Smooth muscle cell (in vitro differentiated cells): Measurements from ENCODE around the gene NKAIN2. TPM values are rescaled to one million over a fixed set of nuclear protein-coding genes. Genes with fewer than 3 reads are reported as not detected.
A peak's percentile ranks its signal among the peaks of the same experiment; 100 is the strongest.

Experiments used
- DNase-seq: peaks from one replicate; lab custom pipeline; 2025; ENCODE audit not compliant: unreplicated experiment; lab: John Stamatoyannopoulos, UW
- H2AFZ ChIP-seq: fragments of 200-600 bp; sonication (generic); 2 replicates; pipeline ENCODE4 v1.6.0; 2016; ENCODE audit warnings: antibody characterized with exemption, low read depth, mild to moderate bottlenecking
- H3F3A ChIP-seq: fragments of 200-600 bp; sonication (generic); 2 replicates; pipeline ENCODE4 v1.6.0; 2017; ENCODE audit warnings: antibody characterized with exemption, low read depth
- H3K27ac ChIP-seq: fragments of 200-600 bp; sonication (generic); 2 replicates; pipeline ENCODE4 v1.5.1; 2016; ENCODE audit warnings: low read depth, mild to moderate bottlenecking
- H3K27me3 ChIP-seq: fragments of 200-600 bp; sonication (generic); 2 replicates; pipeline ENCODE4 v1.6.1; 2016; ENCODE audit warnings: low read depth, mild to moderate bottlenecking
- H3K36me3 ChIP-seq: fragments of 200-600 bp; sonication (generic); 2 replicates; pipeline ENCODE4 v1.5.1; 2016; ENCODE audit warnings: low read depth
- H3K4me1 ChIP-seq: fragments of 200-600 bp; sonication (generic); 2 replicates; pipeline ENCODE4 v1.5.1; 2016; ENCODE audit warnings: low read depth
- H3K4me2 ChIP-seq: fragments of 200-600 bp; sonication (generic); 2 replicates; pipeline ENCODE4 v1.6.0; 2016; ENCODE audit warnings: mild to moderate bottlenecking
- H3K4me3 ChIP-seq: fragments of 200-600 bp; sonication (generic); 2 replicates; pipeline ENCODE4 v1.5.1; 2016; ENCODE audit warnings: mild to moderate bottlenecking
- H3K79me2 ChIP-seq: fragments of 200-600 bp; sonication (generic); 2 replicates; pipeline ENCODE4 v1.6.0; 2016; ENCODE audit warnings: low read depth, mild to moderate bottlenecking
- H3K9ac ChIP-seq: fragments of 200-600 bp; sonication (generic); 2 replicates; pipeline ENCODE4 v1.6.0; 2016; ENCODE audit warnings: low read depth
- H3K9me3 ChIP-seq: fragments of 200-600 bp; sonication (generic); replicated peaks from 2 replicates; pipeline ENCODE4 v1.5.1; 2016; ENCODE audit warnings: low read depth
- H4K20me1 ChIP-seq: fragments of 200-600 bp; sonication (generic); 2 replicates; pipeline ENCODE4 v1.6.0; 2016; ENCODE audit warnings: low read depth
- WGBS: methylation state at CpG from one replicate; pipeline ENCODE4 v1.1.7; 2016; ENCODE audit warnings: low lambda C conversion rate; 5-methylcytosine and 5-hydroxymethylcytosine counted together
- polyA plus RNA-seq: library from polyadenylated mRNA; unstranded; fragments of >200 nt; fragmentation: Nextera tagmentation; extraction: Ambion mirVana; gene quantifications from 2 replicates; pipeline ENCODE4 v1.2.1, GENCODE V29; 2016
- total RNA-seq: library from RNA; depleted of rRNA; stranded (reverse); fragments of >200 nt; gene quantifications from 2 replicates; pipeline ENCODE4 v1.2.3, GENCODE V29; 2014
- TF ChIP-seq, protein P1 (sequence below): fragments of 200-600 bp; sonication (generic); IDR thresholded peaks from 2 replicates; pipeline ENCODE4 v1.5.1; 2017; ENCODE audit warnings: borderline replicate concordance, mild to moderate bottlenecking, antibody characterized with exemption; ENCODE audit not compliant: insufficient read depth, poor library complexity, severe bottlenecking

NKAIN2 gene
- total and polyA plus RNA-seq, 2 experiments from 2014 or later, result 0.09 TPM; not detected in 1

GRCh38 chr6:124869416-124869815, 1065.8 kb downstream of the NKAIN2 start:
- Histone ChIP-seq H2AFZ (no peak overlapping the region), H3K4me1 (no peaks in the 10 kb centered on the region), H3K79me2 (no peaks in the 10 kb centered on the region), H3K9me3 (no peaks in the 10 kb centered on the region), H3K36me3 (no peaks in the 10 kb centered on the region), H3K4me3 (no peak overlapping the region), H3K9ac (no peak overlapping the region), H4K20me1 (no peaks in the 10 kb centered on the region), H3K27ac (no peak overlapping the region), H3F3A (no peaks in the 10 kb centered on the region), H3K27me3 (no peaks in the 10 kb centered on the region), H3K4me2 (no peak overlapping the region)
- TF ChIP-seq, protein P1, sequence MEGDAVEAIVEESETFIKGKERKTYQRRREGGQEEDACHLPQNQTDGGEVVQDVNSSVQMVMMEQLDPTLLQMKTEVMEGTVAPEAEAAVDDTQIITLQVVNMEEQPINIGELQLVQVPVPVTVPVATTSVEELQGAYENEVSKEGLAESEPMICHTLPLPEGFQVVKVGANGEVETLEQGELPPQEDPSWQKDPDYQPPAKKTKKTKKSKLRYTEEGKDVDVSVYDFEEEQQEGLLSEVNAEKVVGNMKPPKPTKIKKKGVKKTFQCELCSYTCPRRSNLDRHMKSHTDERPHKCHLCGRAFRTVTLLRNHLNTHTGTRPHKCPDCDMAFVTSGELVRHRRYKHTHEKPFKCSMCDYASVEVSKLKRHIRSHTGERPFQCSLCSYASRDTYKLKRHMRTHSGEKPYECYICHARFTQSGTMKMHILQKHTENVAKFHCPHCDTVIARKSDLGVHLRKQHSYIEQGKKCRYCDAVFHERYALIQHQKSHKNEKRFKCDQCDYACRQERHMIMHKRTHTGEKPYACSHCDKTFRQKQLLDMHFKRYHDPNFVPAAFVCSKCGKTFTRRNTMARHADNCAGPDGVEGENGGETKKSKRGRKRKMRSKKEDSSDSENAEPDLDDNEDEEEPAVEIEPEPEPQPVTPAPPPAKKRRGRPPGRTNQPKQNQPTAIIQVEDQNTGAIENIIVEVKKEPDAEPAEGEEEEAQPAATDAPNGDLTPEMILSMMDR, result no peak
- DNase-seq, result no peak
- WGBS, result 77% methylated on average over 2 of the region's 2 CpGs

- H3K36me3 ChIP-seq, result no peaks in the 10 kb centered on the region
- no peak overlapping the region for H3K4me3 ChIP-seq
- WGBS, result 58% methylated on average over 4 of the region's 4 CpGs
- H3K27ac ChIP-seq, result no peak overlapping the region
- H3K4me1 ChIP-seq, result no peaks in the 10 kb centered on the region
- no peaks in the 10 kb centered on the region for H4K20me1 ChIP-seq
- no peak overlapping the region for H3K9ac ChIP-seq
- TF ChIP-seq, protein P1, result peak; percentile 90
- H3K27me3 ChIP-seq, result no peaks in the 10 kb centered on the region
- no peak for DNase-seq
- H3K4me2 ChIP-seq, result no peak overlapping the region
- H2AFZ ChIP-seq, result no peak overlapping the region
- H3K9me3 ChIP-seq, result no peaks in the 10 kb centered on the region
- no peaks in the 10 kb centered on the region for H3F3A ChIP-seq
- H3K79me2 ChIP-seq, result no peaks in the 10 kb centered on the region
Observed at GRCh38 chr6:124870611-124871459, 1067.2 kb downstream of the NKAIN2 start.

- WGBS, result 75% methylated on average over 4 of the region's 4 CpGs
Observed at GRCh38 chr6:124872361-124873065, 1068.8 kb downstream of the NKAIN2 start.

More at GRCh38 chr6:124872361-124873065, 1068.8 kb downstream of the NKAIN2 start:
- no peaks in the 10 kb centered on the region for H3K36me3 ChIP-seq
- no peak overlapping the region for H3K9ac ChIP-seq
- no peaks in the 10 kb centered on the region for H3F3A ChIP-seq
- TF ChIP-seq, protein P1, result no peak
- no peak for DNase-seq
- no peaks in the 10 kb centered on the region for H3K4me1 ChIP-seq
- H3K9me3 ChIP-seq, result no peaks in the 10 kb centered on the region
- H2AFZ ChIP-seq, result no peak overlapping the region
- no peaks in the 10 kb centered on the region for H3K27me3 ChIP-seq
- no peak overlapping the region for H3K27ac ChIP-seq
- H3K79me2 ChIP-seq, result no peaks in the 10 kb centered on the region
- no peak overlapping the region for H3K4me3 ChIP-seq
- no peak overlapping the region for H3K4me2 ChIP-seq
- H4K20me1 ChIP-seq, result no peaks in the 10 kb centered on the region
